HK-2 (cell line): ENCODE measurements around the gene MARVELD1.

Experiments
- DNase-seq: peaks from one replicate; pipeline ENCODE4 v3.0.0-alpha.2; 2018; ENCODE audit not compliant: unreplicated experiment

MARVELD1 gene

GRCh38 chr10:97755718-97756117, 42.2 kb downstream of the MARVELD1 start:
- no peak for DNase-seq

GRCh38 chr10:97757471-97757870, 43.9 kb downstream of the MARVELD1 start:
- no peak for DNase-seq

- peak; percentile 81 for DNase-seq
Observed at GRCh38 chr10:97759158-97759887, 45.8 kb downstream of the MARVELD1 start.

GRCh38 chr10:97759946-97760345, 46.4 kb downstream of the MARVELD1 start:
- DNase-seq: no peak

GRCh38 chr10:97760461-97761257, 47.1 kb downstream of the MARVELD1 start:
- DNase-seq: no peak

- no peak for DNase-seq
Observed at GRCh38 chr10:97761331-97761865, 47.9 kb downstream of the MARVELD1 start.

GRCh38 chr10:97762056-97762455, 48.5 kb downstream of the MARVELD1 start:
- DNase-seq: no peak

- no peak for DNase-seq
Observed at GRCh38 chr10:97762816-97763215, 49.3 kb downstream of the MARVELD1 start.

- DNase-seq: no peak
Observed at GRCh38 chr10:97763411-97763810, 49.9 kb downstream of the MARVELD1 start.

GRCh38 chr10:97763947-97764346, 50.4 kb downstream of the MARVELD1 start:
- no peak for DNase-seq

- no peak for DNase-seq
Observed at GRCh38 chr10:97764519-97764931, 51.0 kb downstream of the MARVELD1 start.

GRCh38 chr10:97765201-97765600, 51.7 kb downstream of the MARVELD1 start:
- DNase-seq: no peak

GRCh38 chr10:97766106-97766810, 52.7 kb downstream of the MARVELD1 start:
- no peak for DNase-seq

- no peak for DNase-seq
Observed at GRCh38 chr10:97766996-97767924, 53.7 kb downstream of the MARVELD1 start.
